Stimulated activated CD8-positive, alpha-beta memory T cell treated with anti-CD3 and anti-CD28 coated beads, Interleukin-4, amount 100 ng/mL, for 24 hours (primary cell): ENCODE measurements around the gene PTPRA.
"Not testable (repeated sequence)": the region's sequence is repeated elsewhere in the genome, so short reads cannot be mapped to it uniquely, and the experiment has no call there.

Experiments used
- DNase-seq: peaks from one replicate; pipeline ENCODE4 v3.0.0-alpha.2; 2020; ENCODE audit warnings: low read depth

Gene PTPRA, protein sequence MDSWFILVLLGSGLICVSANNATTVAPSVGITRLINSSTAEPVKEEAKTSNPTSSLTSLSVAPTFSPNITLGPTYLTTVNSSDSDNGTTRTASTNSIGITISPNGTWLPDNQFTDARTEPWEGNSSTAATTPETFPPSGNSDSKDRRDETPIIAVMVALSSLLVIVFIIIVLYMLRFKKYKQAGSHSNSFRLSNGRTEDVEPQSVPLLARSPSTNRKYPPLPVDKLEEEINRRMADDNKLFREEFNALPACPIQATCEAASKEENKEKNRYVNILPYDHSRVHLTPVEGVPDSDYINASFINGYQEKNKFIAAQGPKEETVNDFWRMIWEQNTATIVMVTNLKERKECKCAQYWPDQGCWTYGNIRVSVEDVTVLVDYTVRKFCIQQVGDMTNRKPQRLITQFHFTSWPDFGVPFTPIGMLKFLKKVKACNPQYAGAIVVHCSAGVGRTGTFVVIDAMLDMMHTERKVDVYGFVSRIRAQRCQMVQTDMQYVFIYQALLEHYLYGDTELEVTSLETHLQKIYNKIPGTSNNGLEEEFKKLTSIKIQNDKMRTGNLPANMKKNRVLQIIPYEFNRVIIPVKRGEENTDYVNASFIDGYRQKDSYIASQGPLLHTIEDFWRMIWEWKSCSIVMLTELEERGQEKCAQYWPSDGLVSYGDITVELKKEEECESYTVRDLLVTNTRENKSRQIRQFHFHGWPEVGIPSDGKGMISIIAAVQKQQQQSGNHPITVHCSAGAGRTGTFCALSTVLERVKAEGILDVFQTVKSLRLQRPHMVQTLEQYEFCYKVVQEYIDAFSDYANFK

DNA sequence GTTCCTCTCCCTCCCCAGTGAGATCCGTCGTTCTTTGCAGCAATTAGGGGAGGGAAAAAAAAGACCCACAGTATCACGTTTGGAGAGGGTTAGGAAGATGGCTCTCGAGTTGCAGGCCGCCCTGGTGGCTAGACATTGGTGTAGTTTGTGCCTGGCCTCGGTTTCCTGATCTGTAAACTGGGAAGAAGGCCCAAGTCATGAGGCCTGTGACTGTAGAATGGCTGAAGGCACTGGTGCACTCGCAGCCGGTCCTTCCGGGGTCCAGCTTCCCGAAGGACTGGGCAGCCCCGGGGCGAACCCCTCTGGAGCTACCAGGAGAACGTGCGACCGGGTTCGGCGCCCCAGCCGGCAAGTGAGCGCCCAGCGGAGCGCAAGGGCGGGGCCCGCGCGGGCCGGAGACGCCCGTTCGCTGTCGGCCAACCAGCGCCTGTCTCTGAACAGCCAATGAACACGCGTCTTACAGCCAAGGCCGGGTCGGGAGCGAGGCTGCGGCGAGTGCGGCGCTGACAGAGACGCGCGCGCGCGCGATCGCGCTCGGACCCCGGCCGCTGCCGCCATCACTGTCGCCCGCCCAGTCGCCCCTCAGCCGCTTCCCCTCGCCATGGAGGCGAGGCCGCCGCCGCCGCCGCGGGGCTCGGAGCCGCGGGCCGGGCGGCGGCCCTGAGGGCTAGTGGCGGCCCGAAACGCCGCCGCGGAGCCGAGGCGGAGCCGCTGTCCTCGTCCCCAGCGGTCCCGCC lies at the start of gene PTPRA:
Gene PTPRA (plus strand): TSS at position 472 of the 737 bp plus-strand sequence. CDS start 90,797 bp downstream, outside the sequence.
- peak; percentile 87 for DNase-seq

DNA sequence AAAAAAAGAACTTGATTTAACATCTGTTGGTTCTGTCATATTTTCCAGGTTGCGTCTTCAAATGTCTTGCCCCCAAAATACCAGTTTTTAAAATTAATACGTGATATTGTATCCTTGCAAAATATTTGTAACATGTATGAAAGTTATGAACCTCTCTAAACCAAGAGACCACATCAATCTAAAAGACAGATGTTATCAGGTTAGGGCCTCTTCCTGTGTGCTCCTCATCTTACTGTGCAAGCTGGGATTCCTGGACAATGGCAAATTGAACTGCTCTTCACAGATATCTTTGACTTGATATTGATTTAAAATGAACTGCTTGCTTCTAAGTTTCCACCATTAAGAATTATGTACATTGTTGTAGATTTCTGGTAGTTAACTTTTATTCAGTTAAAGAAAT lies 47.5 kb upstream of the PTPRA start:
- DNase-seq, result no peak

DNA sequence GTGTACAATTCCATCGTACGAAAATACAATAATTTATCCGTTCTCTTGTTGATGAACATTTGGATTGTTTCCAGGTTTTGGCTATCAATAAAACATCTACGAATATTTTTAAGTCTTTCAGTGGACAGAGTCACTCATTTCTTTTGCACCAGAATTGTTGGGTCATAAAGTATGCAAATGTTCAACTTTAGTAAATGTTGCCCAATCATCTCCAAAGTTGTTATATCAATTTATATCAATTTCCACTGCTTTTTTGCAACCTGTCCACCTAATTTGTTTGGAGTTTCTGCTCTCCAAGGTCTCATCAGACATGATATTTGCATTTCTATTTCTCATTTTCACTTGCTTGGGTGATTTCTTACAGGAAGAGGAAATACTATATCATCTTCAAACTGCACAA lies 46.6 kb upstream of the PTPRA start:
- DNase-seq, result no peak

DNA sequence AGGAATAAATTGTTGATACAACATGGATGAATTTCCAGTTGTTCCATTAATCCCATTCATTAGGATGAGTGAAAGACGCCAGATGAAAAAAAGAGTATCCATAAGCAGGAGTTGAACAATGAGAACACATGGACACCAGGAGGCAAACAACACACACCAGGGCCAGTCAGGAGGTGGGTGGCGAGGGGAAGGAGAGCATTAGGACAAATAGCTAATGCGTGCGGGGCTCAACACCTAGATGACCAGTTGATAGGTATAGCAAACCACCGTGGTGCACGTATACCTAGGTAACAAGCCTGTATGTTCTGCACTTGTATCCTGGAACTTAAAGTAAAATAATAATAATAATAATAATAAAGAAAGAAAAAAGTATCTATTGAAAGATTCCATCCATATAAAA lies 43.9 kb upstream of the PTPRA start:
- DNase-seq, result no peak

DNA sequence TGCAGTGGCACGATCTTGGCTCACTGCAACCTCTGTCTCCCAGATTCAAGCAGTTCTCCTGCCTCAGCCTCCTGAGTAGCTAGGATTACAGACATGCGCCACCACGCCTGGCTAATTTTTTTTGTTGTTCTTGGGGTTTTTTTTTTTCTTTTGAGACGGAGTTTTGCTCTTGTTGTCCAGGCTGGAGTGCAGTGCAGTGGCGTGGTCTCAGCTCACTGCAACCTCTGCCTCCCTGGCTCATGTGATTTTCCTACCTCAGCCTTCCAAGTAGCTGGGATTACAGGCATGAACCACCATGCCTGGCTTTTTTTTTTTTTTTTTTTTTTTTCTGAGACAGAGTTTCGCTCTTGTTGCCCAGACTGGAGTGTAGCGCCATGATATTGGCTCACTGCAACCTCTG lies 42.1 kb upstream of the PTPRA start:
- DNase-seq, result not testable (repeated sequence)

DNA sequence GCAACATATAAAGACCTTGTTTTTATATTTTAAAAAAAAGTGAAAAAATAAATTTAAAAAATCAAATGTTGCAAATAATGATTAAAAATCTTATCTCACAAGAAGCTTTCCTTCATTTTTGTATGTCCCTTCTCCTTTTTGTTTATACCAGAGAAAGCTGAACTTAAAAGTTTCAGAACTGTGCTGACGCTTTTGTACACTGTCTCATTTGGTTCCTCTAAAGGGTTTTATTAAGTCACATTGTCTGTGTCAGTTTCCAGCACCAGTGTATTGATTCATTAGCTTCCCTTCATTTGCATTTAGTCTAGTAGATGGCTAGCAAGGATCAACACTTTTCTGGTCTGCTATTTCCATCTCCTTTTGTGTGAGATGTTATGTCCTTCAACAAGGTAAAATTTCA lies 39.5 kb upstream of the PTPRA start:
- no peak for DNase-seq

DNA sequence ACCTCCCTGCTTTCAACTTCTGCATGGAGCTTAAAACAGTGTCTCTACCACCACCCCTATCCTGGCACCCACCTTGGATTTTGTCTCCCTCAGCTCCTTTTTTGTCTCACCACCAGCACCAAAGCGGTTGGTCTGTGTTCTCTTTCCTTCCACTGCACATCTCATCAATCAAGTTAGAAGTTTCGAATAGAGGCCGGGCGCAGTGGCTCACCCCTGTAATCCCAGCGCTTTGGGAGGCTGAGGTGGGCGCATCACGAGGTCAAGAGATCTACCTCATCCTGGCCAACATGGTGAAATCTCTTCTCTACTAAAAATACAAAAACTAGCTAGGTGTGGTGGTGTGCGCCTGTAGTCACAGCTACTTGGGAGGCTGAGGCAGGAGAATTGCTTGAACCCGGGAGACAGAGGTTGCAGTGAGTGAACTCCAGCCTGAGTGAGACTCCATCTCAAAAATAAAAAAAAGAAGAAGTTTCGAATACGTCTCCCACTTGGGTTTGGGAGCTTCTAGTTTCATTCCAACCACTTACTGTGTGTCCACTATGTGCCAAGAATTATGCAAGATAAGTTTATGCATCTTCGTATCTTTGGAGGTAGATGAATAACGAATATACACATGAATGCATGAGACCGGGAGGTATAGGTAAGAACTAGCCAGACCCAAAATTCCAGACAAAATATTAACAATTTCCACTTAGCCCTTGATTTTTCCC lies 38.7 kb upstream of the PTPRA start:
- DNase-seq, result no peak

DNA sequence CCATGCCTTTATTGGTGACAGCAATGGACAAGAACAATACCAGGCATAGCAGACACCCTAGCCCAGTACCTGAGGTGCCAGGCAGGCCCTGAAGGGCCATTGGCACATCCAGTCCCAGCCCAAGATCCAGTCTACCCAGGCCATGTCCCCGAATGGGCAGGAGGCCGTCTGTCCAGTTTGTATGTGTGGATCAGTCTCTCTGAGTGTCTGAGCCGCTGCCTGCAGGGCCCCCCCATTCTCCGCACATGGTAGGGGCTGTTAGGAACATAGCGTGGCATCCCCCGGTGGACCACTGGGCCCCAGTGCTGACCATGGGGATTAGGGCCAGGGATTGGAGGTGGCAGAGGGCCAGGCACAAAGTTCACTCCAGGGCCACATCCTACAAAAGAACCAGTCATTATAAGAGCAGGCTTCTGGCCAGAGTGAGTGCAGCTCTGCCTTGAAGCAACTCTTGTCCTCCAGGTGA lies 37.9 kb upstream of the PTPRA start:
- no peak for DNase-seq

DNA sequence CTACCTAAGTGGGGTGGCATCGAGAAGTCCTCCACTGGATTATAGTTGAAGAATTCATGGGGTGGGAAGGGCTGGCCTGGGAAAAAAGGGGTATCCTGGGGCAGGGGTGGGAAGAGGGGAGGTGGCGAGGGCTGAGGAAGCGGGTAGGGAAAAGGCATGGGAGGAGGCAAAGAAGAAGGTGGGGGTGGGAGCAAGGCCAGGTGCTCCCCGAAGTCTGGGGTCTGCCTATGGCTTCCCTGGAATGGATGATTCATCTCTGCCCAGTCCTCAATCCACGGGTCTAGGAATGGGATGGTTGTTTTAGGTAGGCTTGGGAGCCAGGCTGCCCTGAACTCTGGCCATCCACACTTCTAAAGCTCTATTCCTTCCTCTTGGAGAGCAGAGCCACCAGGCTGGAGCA lies 37.2 kb upstream of the PTPRA start:
- no peak for DNase-seq

DNA sequence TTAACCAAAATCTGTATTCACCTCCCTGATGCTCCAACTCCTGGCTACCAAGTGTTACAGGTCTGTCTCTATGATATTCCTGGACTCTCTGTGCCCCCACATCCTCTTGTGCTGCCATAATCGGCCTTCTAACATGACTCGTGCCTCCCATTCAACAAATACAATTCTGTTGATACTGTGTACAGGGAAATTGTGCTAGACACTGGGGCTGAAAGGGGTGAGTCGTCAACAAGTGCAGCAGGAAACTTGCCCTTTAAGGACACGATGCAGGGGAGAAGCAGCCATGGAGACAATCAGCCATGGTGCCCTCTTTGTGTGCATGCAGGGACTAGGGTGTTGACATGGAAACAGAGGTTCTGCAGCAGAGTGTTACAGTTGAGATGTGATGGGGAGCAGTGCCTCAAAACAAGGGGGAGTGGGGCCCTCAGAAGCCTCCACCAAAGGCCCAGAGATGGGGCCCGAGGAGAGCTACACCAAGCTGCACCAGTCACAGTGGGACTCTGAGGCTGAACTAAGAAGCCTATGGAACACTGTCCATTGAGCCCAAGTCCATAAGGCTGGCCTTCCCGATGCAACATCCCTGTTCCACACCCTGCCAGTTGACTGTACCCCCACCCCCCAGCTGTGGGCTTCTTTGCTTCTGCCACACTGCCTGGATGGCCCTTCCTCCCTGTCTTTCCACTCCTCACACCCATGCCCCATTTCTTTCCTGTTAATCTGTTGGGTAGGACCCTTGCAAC lies 35.9 kb upstream of the PTPRA start:
- no peak for DNase-seq

DNA sequence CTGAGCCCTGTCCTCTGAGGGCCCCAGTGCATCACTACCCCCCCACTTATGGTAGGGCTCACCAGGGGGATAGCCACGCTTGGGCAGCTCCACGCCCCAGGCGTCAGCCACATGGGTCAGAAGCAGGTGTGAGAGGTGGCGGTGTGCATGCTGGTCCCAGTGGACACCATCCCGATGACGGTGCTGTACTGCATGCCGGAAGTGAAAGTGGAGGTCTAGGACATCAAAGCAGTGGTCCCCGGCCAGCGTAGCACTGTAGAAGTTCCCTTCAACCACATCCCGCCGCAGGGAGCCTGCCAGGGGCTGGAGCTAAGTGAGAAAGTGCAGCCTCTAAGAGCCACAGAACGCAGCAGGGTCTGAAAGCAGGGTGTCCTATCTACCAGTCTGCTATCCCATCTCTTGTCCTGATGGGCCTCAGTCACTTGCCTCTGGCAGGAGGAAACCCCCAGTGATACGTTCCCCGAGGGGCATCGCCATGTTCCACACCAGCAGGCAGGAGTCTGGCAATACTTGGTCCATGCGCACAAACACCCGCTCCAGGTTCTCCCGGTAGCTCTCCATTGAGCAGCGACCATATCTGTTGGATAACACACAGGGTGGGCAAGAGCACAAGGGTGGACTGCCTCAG lies 35.0 kb upstream of the PTPRA start:
- DNase-seq, result no peak

DNA sequence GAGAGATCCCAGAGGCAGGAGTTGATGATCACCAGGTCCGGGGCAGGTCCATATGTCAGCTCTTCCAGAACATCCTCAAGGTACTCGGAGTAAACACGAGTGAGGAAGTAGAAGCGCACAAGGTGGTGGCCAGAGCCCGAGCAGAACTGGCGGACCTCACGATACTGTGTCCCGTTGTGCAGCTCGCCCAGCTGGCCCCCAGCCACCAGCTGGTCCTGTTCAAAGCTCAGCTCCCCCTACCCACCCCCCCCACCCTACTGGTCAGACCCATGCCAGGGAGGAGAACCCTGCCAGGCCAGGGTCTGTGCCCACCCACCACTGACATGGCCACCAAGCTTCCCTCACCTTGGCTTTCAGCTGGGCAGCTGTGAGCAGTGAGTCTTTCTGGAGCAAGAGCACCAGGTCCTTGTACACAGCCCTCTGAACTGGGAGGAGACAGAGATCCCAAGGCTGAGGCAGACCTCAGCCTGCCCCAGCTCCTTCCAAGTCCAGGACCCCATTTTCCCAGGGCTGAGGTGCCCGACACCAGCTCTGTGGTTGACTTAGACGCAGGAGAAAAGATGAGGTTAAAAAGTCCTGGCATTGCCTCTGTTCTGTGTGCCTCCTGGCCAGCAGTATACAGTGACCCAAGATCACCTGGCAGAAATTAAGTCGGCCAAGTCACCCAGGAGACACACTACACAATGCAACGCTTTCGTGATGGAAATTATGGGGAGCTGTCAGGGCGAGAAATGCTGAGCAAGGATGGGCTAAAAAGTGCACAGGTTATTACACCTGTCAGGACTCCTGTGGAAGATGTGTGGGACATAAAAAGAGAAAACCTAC lies 34.2 kb upstream of the PTPRA start:
- DNase-seq, result no peak

DNA sequence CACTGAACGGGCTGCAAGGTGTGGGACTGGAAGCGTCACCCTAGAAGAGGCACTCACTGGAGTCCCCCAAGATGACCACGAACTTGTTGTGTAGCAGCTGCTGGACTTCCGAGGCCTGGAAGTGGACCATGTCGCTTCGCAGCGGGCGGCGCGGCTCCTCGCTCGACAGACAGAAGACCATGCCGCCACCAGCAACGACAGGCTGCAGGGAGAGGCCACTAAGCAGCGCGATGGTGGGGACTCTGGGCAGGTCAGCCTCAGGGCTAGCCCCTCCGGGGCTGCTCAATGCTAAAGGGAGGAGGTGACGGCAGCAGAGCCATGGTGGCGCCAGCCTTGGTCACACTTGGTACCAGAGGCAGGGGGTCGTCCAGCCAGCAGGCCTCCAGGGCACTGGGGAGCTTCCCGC lies 33.5 kb upstream of the PTPRA start:
- DNase-seq, result no peak

DNA sequence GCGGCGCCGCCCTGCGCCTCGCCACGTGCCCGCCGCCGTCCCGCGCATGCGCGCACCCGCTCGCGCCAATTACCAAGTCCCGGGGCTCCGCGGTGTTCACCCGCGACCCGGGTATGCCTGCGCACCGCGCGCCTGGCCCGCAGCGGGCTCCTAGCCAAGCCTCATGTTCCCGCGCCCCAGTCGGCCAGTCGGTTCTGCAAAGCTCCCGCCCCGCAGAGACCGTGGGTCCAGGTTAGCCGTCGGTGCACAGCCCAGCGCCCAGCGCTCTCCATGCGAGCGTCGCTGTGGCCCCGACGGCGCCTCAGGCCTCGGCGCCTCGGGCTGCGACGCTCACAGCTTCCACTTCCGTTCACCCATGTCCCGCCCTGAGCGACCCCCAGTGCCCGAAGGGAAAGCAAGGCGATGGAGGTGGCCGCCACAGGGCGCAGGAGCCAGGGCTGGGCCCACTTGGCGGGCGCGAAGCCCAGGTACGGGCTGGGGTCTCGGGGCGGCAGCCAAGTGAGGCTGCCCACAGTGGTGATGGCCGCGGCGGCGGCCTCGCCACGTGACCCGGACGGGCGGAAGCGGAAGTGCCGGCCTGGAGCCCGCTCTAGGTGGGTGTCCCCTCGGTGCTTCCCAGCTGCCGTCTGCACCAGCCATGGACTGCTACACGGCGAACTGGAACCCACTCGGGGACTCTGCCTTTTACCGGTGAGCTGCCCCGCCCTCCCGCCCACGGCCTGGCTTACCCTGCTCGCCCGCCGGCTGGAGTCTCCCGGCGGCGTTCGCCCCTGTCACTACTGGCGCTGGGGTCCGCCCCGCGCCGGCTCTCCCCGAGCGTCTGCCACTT lies 32.9 kb upstream of the PTPRA start, which contains the start of the genes PCED1A and VPS16:
Gene PCED1A (minus strand): TSS at position 518 of the 829 bp plus-strand sequence. CDS start 743 bp downstream, outside the sequence.
Gene VPS16 (plus strand): TSS at position 608 of the 829 bp plus-strand sequence. CDS start 30 bp downstream, at position 638.
- DNase-seq, result peak; percentile 83

DNA sequence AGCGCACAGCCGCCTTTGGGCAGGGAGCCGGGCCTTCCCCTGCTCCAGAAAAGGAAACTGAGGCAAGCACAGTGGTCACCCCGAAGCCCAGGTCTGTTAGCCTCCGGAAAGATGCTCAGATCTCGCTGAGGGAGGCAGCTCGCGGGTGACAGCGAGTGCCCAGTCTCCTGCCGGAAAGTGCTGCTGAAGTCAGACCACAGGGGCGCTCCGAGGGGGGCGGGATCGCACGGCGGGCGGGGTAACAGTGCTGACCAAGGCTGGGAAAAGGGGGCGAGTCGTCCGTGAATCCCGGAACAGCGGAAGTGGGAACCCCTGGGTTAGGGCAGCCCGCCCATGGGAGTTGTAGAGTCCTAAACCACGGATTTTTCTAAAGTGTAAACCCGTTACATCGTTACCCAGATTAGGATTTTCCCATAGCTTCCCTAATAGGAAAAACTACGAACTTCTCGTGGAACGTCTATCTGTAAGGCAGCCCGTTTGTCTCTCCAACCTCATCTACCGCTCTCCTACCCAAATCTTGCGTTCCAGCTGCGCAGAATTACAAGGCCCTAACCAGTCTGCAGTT lies 32.2 kb upstream of the PTPRA start:
- peak; percentile 27 for DNase-seq

DNA sequence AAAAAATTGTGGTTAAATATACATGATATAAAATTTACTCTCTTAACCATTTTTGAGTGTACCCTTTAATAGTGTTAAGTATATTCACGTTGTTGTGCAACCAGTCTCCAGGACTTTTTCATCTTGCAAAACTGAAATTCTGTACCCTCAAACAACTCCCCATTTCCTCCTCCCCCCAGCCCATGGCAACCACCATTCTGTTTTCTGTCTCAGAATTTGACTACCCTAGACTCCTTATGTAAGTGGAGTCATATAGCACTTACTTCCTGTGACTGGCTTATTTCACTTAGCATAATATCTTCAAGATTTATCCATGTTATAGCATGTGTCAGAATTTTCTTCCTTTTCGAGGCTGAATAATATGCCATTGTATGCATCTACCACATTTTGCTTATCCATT lies 27.7 kb upstream of the PTPRA start:
- DNase-seq, result no peak

DNA sequence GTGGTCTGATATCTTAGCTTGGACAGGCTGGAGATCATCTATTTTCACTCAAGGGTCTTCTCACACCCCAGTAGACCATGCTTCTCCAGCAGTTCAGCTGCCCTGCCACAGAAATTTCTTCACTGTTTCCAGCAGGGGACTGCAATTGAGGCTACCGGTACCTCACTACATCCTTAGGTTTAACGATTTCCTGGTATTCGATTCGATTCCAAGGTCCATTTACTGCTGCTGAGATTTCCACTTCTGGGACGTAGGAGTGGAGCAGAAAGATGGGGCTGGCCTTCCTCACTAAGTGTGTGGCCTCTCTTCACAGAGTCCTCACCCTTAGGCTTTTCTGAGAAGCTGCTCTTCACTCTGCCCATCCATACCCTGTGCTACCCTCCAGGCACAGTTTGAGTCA lies 26.6 kb upstream of the PTPRA start:
- no peak for DNase-seq

DNA sequence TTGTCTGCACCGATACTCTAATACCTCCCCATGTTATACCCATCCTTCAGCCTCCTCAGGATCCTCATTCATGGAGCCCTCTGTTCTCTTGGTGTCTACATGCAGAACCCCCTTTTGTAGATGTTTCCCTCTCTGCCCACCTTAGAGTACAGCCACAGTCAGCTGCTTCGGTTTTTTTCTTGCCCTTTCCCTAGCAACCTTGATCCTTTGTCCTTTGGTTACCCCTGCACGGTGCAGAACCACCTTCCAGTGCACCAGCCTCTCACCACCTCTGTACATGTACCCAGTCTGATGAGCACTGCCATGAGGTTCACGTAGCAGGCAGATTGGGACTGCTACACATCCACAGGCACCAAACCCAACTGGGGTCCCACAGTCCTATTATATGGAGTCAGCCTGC lies 25.5 kb upstream of the PTPRA start:
- DNase-seq, result no peak
